NOMO-1 treated with dmso at 0.1 percent for 144 hours (cell line): ENCODE data around the gene PRKCQ.

Source experiments
- DNase-seq: peaks from one replicate; lab custom pipeline; 2025; ENCODE audit not compliant: unreplicated experiment; lab: John Stamatoyannopoulos, UW

The PRKCQ gene

DNA sequence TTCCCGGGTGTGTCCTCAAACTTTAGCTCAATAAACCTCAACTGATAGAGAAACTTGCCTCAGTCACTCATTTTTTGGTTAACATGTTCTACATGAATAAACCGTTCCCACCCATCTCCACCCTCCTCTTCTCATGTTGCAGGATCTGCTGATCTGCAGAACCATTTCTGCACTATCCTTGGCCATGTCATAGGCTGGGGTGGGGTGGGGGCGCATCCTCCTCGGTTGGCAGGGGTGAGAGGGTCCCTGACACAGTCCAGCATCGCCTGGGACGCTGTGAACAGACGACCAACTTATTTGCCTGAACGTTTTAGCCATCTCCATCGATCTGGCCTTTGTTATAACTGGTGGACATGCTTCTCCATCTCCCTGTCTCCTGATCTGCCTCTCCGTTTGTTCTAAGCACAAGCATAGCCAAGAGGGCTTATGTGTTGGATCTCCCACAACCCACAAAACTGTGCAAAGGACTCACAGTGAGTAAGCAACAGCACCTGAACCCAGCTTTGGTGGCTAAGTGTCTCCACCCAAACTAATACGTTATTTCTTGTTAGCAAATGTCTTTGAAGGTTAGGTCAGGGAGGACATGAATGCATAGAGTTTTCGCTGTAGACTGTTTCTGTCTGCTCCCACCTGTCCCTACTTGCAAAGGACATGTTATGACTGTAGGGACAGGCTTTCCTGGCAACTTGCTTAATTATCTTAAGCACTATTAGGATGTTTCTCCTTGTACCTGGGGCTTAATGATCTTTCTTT is 51.7 kb downstream of the PRKCQ start:
- no peak for DNase-seq

DNA sequence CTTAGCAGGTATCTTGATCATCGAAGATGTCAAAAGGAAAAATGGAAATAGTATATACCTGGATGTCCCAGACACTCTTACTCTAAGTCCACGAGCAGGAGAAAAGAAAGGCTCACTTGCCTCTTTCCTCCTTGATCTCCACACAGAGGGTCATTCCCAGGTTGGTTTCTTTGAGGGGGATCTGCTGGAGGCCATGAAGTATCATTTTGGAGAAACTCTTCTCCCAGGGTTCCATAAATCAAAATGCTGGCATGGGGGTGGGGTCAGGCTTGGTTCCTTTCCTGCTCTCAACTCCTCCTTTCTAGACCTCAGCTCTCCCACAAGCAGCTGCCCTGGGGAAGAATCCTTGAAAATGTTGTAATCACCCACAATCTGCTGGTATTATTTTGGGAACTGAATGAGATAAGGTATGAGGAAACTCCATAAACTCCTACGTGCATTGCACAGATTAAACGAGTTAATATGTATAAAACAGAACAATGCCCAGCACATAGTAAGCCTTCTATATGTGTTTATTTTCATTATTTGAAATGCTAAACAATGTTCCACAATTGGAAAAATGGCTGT is 54.4 kb downstream of the PRKCQ start:
- DNase-seq = no peak

DNA sequence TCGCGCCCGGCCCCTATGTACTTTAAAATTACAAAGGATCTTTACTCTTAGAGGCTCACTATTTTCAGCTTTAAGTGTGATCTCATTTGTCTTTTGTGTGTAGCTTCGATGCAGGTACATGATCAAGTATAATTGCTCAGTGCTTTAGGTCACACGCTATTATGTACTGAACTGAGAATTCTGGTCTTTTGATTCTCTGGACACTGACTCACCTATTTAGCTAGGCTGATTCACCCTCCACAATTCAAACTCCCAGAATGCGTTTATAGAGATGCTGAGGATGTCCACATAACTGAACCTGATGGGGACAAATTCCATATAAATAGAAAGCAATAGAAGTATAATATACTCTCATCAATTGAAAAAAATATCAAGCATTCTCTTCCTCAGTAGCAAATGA is 57.8 kb downstream of the PRKCQ start:
- DNase-seq = no peak

DNA sequence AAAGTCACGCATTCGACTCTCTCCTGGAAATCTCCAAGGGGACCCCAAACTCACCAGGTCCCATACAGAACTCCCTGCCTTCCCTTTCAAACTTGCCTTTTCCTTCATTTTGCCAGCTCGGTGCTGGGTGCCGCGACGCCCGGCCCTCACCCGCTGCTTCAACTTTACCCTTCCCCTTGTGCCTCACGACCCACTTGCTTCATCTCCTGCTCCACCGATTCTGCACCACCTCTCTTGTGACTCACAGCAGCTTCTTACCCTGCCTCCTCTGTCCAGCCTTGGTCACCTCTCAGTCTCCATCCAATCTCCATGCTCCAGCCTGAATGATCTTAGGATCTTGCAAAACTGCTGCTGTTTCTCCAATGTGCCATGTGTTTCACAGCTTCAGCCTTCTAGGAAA is 59.9 kb downstream of the PRKCQ start:
- no peak for DNase-seq

DNA sequence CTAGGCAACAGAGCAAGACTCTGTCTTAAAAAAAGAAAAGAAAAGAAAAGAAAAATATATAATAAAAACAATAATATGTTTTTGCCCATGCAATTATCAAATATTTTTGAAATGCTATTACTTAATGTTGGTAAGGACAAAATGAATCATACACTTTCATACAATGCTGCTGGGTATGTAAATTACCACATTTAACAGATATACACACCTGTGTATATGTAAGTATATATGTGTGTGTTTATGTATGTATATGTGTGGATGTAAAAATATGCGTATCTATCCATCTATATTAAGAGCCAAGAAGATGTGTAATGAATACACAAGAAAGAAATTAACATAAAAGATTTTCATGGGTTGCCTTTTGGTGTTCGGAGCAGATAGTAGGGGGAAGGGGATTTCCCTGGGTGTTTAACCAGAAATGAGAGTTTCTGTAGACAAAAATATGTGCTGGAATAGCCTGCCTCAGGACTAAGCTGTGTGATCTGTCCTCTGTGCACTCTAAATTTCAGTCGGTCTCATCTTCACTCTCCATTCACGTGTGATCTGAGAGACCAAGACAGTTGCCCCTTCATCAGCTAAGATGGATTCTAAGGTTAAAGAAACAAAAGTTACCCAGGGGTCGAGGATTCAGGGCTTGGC is 61.2 kb downstream of the PRKCQ start:
- DNase-seq = no peak

DNA sequence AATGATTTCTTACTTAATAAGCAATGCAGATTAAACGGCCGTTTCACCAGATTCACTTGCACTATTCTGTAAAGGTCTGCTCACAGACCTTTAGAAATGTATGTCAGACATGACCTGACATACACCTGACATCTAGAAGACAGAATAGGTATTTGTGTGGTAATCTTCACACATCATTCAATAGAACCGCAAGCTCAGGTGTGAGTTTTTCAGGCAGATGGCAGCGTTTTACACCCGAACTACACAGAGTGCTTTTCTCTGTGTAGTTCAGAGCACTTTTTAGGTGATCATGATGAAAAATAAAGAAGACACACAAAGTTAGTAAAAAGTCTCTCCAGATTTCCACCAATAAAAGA is 63.2 kb downstream of the PRKCQ start:
- no peak for DNase-seq

DNA sequence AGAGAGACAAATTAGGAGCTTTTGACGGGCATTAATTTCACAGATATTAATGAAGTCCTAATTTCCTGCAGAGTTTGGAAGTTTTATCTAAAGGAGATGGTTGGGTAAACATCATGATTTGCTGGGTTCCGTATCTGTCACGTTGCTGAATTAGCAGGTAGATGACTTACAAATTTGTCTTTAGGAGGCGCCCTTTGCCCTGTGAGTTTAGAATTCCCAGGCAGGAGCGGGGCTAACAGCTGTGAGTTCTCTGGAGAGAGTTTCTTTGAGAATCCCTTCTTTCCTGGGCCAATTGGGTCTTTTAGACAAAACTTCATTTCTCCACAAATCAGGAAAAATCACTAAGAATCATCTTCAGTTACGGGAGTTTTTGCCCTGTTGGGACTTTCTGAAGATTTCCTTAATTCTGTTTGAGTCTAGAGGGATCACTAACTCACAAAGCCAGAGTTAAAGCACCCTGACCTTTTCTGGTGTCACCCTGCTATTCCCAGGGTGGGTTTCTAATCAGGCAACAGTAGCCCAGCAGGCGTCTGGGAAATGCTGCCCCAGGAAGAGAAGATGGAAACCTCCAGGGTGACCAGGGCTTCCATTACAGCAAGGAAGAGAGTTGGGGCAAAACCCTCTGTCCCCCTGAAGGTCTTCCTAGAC is 63.7 kb downstream of the PRKCQ start:
- DNase-seq = no peak

DNA sequence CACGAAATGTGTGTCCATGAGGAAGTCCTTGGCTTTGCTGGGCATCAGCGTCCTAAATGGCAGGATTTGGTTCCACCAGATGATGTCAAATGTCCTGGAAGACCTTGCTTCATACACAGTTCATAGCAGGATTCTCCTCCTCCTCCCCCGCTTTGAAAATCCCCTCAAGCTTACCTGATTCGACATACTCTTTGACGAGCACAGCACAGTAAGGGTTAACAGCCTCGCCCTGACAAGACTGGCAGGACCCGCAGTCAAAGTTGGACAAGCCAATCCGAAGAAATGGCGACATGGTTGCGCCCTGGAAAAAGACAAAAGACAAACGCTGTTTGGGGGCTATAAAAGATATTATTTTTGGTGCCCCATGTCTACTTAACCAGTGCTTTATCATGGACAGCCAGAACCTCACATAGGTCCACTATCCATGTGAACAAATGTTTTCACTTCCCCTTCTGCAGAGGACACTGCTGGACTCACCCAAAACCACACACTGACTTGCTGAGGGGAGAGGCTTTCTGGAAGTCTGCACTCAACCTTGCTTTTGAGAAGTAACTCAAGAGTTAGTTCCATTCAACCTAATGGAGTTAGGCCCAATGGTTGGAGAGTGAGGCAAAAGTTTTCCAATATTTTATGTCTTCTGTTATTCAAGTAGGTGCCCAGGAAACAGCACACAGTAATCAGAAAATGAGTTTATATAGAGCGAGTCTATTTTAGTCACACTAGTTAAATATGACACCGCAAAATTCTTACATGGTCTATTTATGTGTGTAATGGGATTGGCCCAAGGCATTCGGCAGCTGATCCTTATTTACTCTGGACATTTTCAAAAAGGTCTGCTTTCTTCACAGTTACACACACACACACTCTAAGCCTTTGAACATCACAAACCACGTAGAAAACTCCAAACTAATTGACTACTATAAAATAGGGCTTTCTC is 65.0 kb downstream of the PRKCQ start:
- peak; percentile 24 for DNase-seq

DNA sequence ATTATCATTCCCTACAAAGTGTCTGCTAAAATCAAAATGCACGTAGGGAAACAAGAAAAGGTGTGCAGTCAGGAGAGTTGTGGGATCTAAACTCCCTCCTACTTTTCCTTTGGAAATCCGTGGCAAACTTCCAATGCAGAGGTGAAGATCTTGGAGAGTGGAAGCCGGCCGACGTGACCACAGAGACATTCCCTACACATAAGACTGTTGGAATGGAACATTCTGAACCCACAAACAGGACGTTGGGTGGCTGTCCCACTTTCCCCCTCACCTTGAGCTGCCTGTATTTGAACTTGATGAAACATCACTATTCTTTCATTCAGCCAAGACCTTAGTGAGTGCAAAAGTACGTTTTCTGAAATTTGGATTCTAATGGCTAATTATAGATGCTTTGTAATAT is 65.9 kb downstream of the PRKCQ start:
- no peak for DNase-seq

DNA sequence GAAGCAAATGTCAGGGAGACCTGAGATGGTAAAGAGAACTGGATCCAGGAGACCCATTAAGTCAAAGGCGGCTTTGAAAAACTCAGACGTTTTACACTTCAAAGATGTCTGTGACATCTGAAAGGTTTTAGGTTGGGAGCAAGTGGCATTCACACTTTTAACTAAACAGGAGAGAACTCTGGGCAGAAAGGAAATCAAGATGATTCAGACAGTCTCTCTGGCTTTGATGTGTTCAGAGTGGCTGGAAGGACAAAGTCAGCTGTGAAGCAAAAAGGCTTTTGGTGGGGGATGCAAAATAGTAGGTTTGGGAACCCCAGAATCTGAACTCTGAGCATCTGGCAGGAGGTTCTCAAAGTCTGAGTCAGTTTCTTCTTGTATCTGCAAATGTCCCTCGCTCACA is 66.6 kb downstream of the PRKCQ start:
- no peak for DNase-seq

DNA sequence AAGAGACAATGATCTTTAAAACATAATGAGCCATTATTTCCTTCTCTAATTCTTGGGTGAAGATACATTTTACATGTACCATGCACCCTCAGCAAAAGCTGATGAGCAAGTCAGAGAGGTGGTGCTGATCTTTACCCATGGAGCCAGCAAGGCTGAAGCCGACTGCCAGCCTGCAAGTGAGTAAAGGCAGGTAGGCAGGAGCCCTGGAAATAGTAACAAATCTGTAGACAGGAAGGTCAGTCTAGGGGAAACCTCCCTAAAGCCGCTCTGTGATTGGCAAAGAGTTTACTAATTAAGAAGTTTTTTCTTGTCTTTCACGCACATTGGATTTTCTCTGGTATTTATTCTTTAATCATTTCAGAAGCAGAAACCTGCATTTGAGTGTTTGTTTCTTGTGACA is 67.9 kb downstream of the PRKCQ start:
- no peak for DNase-seq

DNA sequence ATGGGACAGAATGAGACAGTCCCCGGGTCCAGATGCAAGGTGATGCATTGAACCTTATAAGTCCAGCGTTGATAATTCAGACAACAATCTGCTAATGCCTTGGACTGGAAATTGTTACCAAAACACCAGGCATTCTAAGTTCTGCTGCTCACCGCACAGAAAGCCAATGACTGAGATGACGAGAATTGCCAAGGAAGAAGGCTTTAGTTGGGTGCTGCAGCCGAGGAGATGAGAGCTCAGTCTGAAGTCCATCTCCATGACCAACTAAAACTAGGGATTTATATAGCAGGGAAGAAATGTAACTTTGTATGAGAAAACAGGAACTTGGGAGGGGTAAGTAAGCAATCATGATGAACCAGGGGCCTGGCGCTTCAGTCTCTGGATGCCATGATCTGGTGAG is 68.7 kb downstream of the PRKCQ start:
- no peak for DNase-seq

DNA sequence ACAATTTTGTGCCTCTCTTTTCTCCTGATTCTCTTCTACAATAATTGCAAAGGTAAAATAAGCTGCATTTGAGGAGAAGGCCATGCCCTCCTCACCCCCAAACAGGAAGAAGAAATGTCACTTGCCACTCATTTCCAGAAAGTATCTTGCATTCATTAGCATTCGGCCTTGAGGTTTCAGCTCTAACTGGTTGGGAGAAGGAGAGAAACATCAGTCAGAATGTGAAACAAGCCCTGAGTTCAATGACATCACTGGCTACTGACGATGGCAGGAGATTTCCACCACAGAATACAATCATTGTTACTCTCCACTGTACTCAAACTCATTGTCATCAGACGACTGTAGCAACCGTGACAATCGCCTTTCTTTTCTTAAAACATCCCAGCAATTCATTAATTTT is 72.8 kb downstream of the PRKCQ start:
- no peak for DNase-seq

DNA sequence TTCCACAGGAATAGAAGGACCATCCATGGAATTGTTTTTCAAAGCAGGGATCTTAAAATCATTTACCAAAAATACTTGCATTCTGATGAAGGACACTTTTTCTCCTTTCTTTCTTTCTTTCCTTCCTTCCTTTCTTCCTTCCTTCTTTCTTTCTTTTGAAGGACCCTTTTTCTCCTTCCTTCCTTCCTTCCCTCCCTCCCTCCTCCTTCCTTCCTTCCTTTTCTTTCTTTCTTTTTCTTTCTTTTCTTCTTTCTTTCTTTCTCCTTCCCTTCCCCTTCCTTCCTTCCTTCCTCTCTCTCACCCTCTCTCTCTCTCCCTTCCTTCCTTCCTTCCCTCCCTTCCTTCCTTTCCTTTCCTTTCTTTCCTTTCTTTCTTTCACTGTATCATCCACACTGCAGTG is 74.8 kb downstream of the PRKCQ start:
- no peak for DNase-seq

DNA sequence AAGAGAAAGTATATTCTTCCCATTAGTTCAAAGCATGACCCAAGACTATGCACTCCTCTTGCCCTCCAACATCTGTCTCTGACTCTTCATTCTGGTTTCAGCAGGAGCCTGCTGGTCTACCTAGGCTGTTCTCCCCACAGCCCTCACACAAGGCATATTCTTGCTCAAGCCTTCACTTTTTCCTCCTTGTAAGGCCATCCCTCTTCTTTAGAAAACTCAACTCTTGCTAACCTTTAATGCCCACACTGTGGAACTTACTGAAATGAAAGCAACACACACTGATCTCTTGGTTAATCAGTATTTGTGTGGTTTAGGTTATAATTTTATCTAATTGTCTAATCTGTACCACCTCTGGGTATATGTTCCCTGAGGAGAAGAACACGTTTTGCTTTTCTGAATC is 75.8 kb downstream of the PRKCQ start:
- DNase-seq = no peak

DNA sequence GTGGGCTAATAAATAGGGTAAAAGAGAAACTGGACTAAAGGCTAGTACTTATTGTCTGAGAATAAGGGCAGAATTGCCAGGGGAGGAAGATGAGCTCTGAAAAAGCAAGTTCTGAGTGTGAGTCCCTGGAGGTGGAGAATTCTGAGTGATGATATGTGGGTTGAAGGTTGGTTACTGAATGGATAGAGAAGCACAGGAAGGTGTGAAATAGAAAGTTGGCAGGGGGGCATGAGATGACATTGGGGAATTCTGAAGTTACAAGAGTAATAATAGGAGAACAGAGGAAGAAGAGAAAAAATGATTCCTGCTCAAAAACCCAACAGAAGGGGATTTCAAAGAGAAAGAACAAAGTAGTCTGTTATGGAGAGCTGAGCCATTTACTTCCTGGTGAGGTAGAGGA is 76.9 kb downstream of the PRKCQ start:
- no peak for DNase-seq

DNA sequence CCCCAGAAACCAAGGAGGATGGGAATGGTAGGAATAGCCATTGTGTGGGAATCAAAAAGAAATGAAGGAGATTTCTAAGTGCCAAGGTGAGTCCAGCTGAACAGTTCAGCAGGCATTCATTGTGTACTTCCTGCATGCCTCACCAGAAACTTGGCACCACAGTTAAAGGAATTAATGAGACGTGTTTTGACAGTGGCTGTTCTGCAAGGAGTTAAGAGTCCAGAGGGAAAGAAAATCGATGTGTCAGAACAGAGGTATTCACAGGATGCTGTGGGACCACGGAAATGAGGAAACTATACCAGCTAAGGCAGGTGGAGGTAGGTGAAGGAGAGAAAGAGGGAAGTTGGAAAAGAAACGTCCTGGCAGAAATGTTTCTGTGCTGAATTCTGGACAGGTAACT is 78.1 kb downstream of the PRKCQ start:
- no peak for DNase-seq

DNA sequence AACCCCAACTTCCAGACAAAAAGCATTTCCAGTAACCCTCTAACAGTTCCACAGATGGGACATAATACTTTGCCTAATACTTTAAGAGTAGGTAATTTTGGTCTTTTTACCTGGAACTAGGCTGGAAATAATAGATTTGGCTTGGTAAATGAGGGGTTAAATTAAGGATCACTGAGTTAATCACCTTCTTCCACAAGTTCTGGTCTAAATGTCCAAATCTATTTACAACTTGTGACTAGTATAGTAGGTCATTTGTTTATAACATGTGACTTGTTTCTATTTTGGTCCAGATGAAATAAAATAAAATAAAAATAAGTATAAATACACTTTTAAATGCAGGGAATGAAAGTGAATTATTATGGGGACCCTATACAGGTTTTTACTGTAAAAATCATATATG is 80.1 kb downstream of the PRKCQ start:
- DNase-seq = no peak

DNA sequence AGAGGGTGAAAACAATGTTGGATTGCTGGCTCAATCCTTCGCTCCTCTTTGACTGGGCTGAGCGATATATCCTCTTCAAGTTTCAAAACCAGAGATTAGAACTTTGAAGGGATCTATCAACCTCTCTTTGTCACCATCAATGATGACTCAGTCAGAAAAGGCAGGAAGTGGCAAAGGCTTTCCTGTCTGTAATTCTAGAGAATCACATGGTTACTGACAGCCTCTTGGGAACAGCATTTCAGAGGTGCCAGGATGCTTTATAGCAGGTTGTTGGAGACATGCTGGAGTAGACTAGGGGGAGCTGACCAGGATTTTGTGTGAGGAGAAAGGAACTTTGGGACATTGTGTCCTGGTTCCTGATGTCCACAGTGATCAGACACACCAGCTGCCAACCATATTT is 81.3 kb downstream of the PRKCQ start:
- DNase-seq = no peak

DNA sequence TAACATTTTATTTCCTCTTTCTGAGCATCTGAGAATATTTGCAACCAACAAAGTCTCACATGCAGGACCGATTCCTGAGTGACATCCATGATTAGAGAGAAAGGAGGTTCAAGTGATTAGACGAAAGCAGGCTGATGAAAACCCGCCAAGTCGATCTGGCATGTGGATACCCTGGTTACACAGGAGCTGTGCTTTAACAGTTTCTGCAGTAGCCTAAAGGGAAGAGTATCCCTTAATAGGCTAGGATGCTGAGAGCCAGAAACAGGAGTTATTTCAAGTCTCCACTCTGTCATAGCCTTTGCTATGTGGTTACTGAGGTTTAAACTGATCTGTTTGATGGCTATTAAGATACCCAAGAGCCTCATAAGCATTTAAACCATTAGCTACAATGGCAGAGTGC is 82.5 kb downstream of the PRKCQ start:
- DNase-seq = no peak

DNA sequence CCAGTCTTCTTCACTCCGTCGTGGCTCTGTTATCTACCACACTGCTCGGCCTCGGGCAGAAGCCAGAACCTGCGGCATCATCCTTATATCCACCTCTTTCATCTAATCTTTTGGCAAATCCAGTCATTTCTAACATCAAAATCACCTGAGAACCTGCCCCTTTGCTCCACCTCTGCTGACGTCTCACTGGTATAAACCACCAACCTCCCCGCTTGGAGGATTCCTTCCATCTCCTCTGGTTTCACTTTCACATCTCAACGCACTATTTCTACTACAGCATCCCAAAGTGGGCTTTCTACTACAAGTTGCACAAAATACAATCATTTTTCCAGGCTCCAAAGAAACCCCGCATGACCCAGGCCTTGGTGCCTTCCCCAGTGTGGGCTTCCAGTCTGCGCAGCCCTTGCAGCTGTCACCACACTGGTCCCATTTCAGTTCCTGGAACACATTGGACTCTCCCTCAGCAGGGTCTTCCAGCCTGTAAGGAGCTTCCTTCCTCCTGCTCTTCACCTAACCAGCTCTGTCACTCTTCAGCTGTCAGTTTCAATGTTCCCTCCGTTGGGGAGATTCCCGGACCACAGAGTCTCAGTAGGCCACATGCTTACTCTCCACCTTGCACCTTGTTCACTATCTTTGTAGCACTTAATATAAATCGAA is 85.0 kb downstream of the PRKCQ start:
- no peak for DNase-seq
